ENCODE results near the gene CYP2W1. TPM values are rescaled to one million over a fixed set of nuclear protein-coding genes. Genes with fewer than 3 reads are reported as not detected.

Gene CYP2W1
- total RNA-seq, 3 donors from 2014 or later = 0.47 to 2.3 (median 2.1) TPM

GRCh38 chr7:949021-949934 lies 33.7 kb upstream of the CYP2W1 start:
- peaks cover 25% of the 10 kb centered on the region for H3K4me1 ChIP-seq (ENCODE audit: low read depth)

GRCh38 chr7:951881-952547 lies 31.0 kb upstream of the CYP2W1 start:
- peaks cover 23% of the 10 kb centered on the region for H3K4me1 ChIP-seq (ENCODE audit: low read depth)
- DNase-seq = peak in 1 of 3 donors; percentile 30
- intact Hi-C loops (cut with DNase I, micrococcal nuclease) = no loop called here

More at GRCh38 chr7:949021-949934, 33.7 kb upstream of the CYP2W1 start:
- Histone ChIP-seq H3K9me3 (no peaks in the 10 kb centered on the region), H3K36me3 (ENCODE audit: low read depth) (no peaks in the 10 kb centered on the region), H3K4me3 (no peak overlapping the region)
- TF ChIP-seq CTCF (IDR thresholded peaks at IDR 0.05) = no peak
- intact Hi-C loops (cut with DNase I, micrococcal nuclease) = no loop called here
- ATAC-seq = no peak
- peak in 2 of 3 donors; percentile 47 to 55 for DNase-seq

GRCh38 chr7:952548-953441 lies 30.2 kb upstream of the CYP2W1 start:
- DNase-seq = peak in 2 of 3 donors; percentile 37 to 53
- peaks cover 17% of the 10 kb centered on the region for H3K4me1 ChIP-seq (ENCODE audit: low read depth)
- no peak for TF ChIP-seq CTCF (IDR thresholded peaks at IDR 0.05)
- no peak overlapping the region for H3K4me3 ChIP-seq
- intact Hi-C loops (cut with DNase I, micrococcal nuclease) = no loop called here
- no peaks in the 10 kb centered on the region for H3K36me3 ChIP-seq (ENCODE audit: low read depth)
- H3K9me3 ChIP-seq = no peaks in the 10 kb centered on the region
- peak; percentile 5 for ATAC-seq

More at GRCh38 chr7:951881-952547, 31.0 kb upstream of the CYP2W1 start:
- H3K9me3 ChIP-seq = no peaks in the 10 kb centered on the region
- no peak for ATAC-seq
- TF ChIP-seq CTCF (IDR thresholded peaks at IDR 0.05) = no peak
- no peaks in the 10 kb centered on the region for H3K36me3 ChIP-seq (ENCODE audit: low read depth)
- no peak overlapping the region for H3K4me3 ChIP-seq

- H3K36me3 ChIP-seq (ENCODE audit: low read depth) = no peaks in the 10 kb centered on the region
- H3K4me3 ChIP-seq = peak overlapping the region; percentile 46
- intact Hi-C loops (cut with DNase I, micrococcal nuclease) = no loop called here
- DNase-seq (peak; percentile 80 to 87 (median 86)), ATAC-seq (peak; percentile 88)
- no peak for TF ChIP-seq CTCF (IDR thresholded peaks at IDR 0.05)
- no peaks in the 10 kb centered on the region for H3K9me3 ChIP-seq
- H3K4me1 ChIP-seq (ENCODE audit: low read depth) = peaks cover 17% of the 10 kb centered on the region
Observed at GRCh38 chr7:953547-954327, 29.2 kb upstream of the CYP2W1 start.
